Activated CD4-positive, alpha-beta T cell treated with anti-CD3 and anti-CD28 coated beads, Interleukin-2, amount 10 ng/mL, durations not matched to agents 24 days and 14 days (primary cell): ENCODE data around the gene FAM89B. TPM values are rescaled to one million over a fixed set of nuclear protein-coding genes. Genes with fewer than 3 reads are reported as not detected.
"Not testable (repeated sequence)": the region's sequence is repeated elsewhere in the genome, so short reads cannot be mapped to it uniquely, and the experiment has no call there.

ENCODE experiments used
- DNase-seq: peaks from one replicate; pipeline ENCODE4 v3.0.0; 2022
- H3K27ac Mint-ChIP-seq: one replicate; pipeline ENCODE4 v1.8.0; 2022; ENCODE audit warnings: mild to moderate bottlenecking, mixed read lengths
- H3K27me3 Mint-ChIP-seq: one replicate; pipeline ENCODE4 v1.8.0; 2022; ENCODE audit warnings: mixed read lengths
- H3K36me3 Mint-ChIP-seq: one replicate; pipeline ENCODE4 v1.8.0; 2022; ENCODE audit warnings: low read depth, mild to moderate bottlenecking, mixed read lengths
- H3K4me1 Mint-ChIP-seq: one replicate; pipeline ENCODE4 v1.8.0; 2021; ENCODE audit warnings: mixed read lengths
- H3K4me3 Mint-ChIP-seq: one replicate; pipeline ENCODE4 v1.8.0; 2022; ENCODE audit warnings: mild to moderate bottlenecking, moderate library complexity, mixed read lengths
- H3K9me3 Mint-ChIP-seq: one replicate; pipeline ENCODE4 v1.8.0; 2021; ENCODE audit warnings: mixed read lengths
- intact Hi-C: fragments of 100-400 bp; cut with micrococcal nuclease; formaldehyde crosslinking; loops from one replicate; pipeline ENCODE4 v1.15.1; 2023
- total RNA-seq: library from RNA; stranded (reverse); gene quantifications from 2 replicates; pipeline ENCODE4 v1.2.3, GENCODE V29; 2022

Gene FAM89B
- 39.1 and 42.4 TPM in 2 replicates for total RNA-seq

- Mint-ChIP-seq H3K4me1 (peaks cover 50% of the 10 kb centered on the region), H3K4me3 (peak within 1 kb of the TSS; percentile 97), H3K27me3 (no peaks in the 10 kb centered on the region), H3K36me3 (peaks cover 47% of the 10 kb centered on the region), H3K27ac (peak within 1 kb of the TSS; percentile 86), H3K9me3 (no peaks in the 10 kb centered on the region)
- intact Hi-C loops = loop anchor here (5.0 kb wide), 1 partner anchor 80 kb away; no protein-coding TSS in a partner anchor
- DNase-seq = peak; percentile 98
These were observed at the start of gene FAM89B for GRCh38 chr11:65572356-65573051. TSS of gene FAM89B (plus strand) at chr11:65572538. CDS start at chr11:65572670, 132 bp downstream.

DNA sequence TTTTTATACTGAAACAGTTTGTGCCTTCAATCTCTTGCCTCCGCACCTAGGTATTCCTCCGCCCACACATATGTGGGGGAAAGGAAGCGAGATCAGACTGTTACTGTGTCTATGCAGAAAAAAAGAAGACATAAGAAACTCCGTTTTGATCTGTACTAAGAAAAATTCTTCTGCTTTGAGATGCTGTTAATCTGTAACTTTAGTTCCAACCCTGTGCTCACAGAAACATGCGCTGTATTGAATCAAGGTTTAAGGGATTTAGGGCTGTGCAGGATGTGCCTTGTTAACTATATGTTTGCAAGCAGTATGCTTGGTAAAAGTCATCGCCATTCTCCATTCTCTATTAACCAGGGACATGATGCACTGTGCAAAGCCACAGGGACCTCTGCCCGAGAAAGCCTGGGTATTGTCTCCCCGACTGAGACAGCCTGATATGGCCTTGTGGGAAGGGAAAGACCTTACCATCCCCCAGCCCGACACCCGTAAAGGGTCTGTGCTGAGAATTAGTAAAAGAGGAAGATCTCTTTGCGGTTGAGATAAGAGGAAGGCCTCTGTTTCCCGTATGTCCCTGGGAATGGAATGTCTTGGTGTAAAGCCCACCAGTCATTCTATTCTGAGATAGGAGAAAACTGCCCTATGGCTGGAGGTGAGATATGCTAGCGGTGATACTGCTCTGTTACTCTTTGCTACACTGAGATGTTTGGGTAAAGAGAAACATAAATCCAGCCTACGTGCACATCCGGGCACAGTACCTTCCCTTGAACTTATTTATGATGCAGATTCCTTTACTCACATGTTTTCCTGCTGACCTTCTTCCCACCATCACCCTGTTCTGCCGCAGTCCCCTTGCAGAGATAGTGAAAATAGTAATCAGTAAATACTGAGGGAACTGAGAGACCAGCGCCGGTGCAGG lies 49.4 kb upstream of the FAM89B start:
- DNase-seq = peak; percentile 80
- Mint-ChIP-seq H3K36me3 (peaks cover 11% of the 10 kb centered on the region), H3K27ac (peak overlapping the region; percentile 93), H3K4me1 (peaks cover 46% of the 10 kb centered on the region), H3K4me3 (peak overlapping the region; percentile 75)
- H3K27me3 Mint-ChIP-seq, H3K9me3 Mint-ChIP-seq, intact Hi-C loops: not testable (repeated sequence)

GRCh38 chr11:65523631-65523968 lies 48.7 kb upstream of the FAM89B start:
- intact Hi-C loops, H3K27me3 Mint-ChIP-seq, DNase-seq, H3K9me3 Mint-ChIP-seq: not testable (repeated sequence)
- peaks cover 13% of the 10 kb centered on the region for H3K36me3 Mint-ChIP-seq
- peak overlapping the region; percentile 93 for H3K27ac Mint-ChIP-seq
- H3K4me3 Mint-ChIP-seq = peak overlapping the region; percentile 75
- H3K4me1 Mint-ChIP-seq = peaks cover 46% of the 10 kb centered on the region

DNA sequence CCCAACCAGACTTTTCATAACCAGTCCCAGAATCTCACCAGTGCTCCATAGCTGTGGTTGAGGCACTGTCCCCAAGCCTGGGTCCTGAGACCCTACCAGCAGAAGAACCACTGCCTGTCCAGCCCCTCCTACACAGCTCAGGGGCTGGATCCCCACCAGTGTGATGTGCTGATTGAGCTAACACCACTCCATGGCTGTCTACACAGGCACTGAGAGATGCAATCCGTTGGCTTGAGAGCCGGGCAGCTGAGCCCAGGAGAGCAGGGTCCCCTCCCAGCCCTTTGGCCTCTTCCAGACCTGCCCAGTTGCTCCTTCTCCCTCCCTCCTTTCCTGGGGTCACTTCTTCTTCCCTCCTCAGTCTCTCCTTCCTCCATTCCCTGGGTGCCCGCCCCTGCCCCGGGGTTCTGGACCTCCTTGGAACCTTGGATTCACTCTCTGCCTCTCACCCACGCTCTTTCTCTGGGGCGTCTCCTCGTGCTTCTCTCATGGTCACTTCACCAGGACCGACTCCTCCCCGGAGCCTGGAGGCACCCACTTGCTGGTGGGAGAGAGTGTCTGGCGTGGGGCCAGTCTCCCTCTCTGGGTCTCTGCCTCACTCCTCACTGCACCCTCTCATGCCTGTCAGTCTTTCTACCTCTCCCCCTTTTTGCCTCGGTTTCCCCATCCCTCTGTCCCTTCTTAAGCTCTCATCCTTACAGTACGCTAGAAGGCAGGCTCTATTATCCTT lies 48.2 kb upstream of the FAM89B start:
- Mint-ChIP-seq H3K9me3 (no peaks in the 10 kb centered on the region), H3K4me3 (peak overlapping the region; percentile 75), H3K36me3 (peaks cover 16% of the 10 kb centered on the region), H3K27me3 (no peaks in the 10 kb centered on the region), H3K27ac (peak overlapping the region; percentile 93), H3K4me1 (peaks cover 49% of the 10 kb centered on the region)
- intact Hi-C loops = loop anchor here (1.0 kb wide), 1 partner anchor 16 kb away; no protein-coding TSS in a partner anchor
- peak; percentile 72 for DNase-seq

DNA sequence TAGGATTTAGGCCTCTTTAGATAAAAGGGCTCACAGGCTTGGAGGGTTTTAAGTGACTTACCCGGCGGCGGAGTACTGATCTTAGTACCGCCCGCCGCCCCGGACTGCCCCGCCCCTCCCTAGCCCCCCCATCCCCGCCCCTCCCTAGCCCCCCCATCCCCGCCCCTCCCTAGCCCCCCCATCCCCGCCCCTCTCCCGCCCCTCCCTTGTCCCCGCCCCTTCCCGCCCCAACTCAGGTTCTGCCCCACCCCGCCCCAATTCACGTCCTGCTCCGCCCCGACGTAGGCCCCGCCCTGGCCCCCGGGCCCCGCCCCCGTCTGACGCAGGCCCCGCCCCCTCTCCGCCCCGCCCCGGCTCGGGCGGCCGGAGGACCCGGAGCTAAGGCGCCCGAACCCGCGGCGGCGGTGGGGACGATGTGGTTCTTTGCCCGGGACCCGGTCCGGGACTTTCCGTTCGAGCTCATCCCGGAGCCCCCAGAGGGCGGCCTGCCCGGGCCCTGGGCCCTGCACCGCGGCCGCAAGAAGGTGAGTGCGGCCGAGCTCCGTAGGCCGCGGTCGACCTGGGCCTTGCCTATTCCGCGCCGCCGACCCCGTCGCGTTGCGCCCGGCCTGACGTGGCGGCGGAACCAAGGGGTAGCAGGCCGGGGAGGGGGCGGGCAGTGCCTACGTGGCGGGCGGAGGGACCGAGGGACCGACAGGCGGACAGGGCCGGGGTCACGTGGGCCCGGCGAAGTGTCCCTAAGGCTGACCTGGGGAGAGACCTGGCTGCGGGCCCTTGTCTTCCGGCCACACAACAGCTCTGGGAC lies 47.4 kb upstream of the FAM89B start, which contains the start of gene SCYL1:
TSS of gene SCYL1 (plus strand) at position 343 of the 805 bp plus-strand sequence. CDS start at position 414, 71 bp downstream.
- no peaks in the 10 kb centered on the region for H3K9me3 Mint-ChIP-seq
- peak within 1 kb of the TSS; percentile 91 for H3K4me3 Mint-ChIP-seq
- peak; percentile 91 for DNase-seq
- peak within 1 kb of the TSS; percentile 93 for H3K27ac Mint-ChIP-seq
- intact Hi-C loops = loop anchor here (1.0 kb wide), 1 partner anchor 15 kb away; no protein-coding TSS in a partner anchor
- H3K4me1 Mint-ChIP-seq = peaks cover 52% of the 10 kb centered on the region
- H3K27me3 Mint-ChIP-seq = no peaks in the 10 kb centered on the region
- H3K36me3 Mint-ChIP-seq = peaks cover 18% of the 10 kb centered on the region

DNA sequence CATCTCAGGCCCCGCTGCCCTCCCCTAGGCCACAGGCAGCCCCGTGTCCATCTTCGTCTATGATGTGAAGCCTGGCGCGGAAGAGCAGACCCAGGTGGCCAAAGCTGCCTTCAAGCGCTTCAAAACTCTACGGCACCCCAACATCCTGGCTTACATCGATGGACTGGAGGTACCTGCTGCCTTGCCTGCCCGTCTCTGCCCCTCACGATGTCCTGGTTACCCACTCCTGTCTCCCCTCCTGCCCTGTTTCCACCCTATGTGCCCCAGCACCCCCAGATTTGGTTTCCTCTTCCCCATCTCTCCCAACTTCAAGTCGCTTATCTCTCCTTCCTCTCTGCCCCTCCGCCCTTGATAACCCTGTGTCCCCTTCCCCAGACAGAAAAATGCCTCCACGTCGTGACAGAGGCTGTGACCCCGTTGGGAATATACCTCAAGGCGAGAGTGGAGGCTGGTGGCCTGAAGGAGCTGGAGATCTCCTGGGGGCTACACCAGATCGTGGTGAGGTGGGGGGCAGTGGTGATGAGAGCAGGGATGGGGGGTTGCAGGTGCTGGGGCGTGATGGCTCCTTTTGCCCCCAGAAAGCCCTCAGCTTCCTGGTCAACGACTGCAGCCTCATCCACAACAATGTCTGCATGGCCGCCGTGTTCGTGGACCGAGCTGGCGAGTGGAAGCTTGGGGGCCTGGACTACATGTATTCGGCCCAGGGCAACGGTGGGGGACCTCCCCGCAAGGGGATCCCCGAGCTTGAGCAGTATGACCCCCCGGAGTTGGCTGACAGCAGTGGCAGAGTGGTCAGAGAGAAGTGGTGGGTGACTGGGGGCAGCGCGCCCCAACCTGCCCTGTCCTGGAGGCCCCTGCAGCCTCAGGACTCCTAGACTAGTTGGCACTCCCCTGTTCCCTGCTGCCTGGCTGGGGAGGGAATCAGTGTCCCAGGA lies 46.5 kb upstream of the FAM89B start:
- H3K36me3 Mint-ChIP-seq = peaks cover 24% of the 10 kb centered on the region
- intact Hi-C loops = no loop called here
- H3K4me1 Mint-ChIP-seq = peaks cover 56% of the 10 kb centered on the region
- peak overlapping the region; percentile 73 for H3K27ac Mint-ChIP-seq
- H3K27me3 Mint-ChIP-seq = no peaks in the 10 kb centered on the region
- no peaks in the 10 kb centered on the region for H3K9me3 Mint-ChIP-seq
- H3K4me3 Mint-ChIP-seq = peak overlapping the region; percentile 91
- peak; percentile 56 for DNase-seq

DNA sequence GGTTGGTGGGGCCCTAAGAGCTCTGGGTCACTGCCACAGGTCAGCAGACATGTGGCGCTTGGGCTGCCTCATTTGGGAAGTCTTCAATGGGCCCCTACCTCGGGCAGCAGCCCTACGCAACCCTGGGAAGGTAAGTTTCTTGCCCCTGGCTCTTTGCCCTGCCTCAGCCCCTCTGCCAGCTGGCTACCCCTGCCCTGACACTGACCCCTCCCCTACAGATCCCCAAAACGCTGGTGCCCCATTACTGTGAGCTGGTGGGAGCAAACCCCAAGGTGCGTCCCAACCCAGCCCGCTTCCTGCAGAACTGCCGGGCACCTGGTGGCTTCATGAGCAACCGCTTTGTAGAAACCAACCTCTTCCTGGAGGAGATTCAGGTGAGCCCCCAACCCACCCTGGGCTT lies 45.6 kb upstream of the FAM89B start:
- no peaks in the 10 kb centered on the region for H3K27me3 Mint-ChIP-seq
- peaks cover 30% of the 10 kb centered on the region for H3K36me3 Mint-ChIP-seq
- peak overlapping the region; percentile 81 for H3K27ac Mint-ChIP-seq
- H3K4me3 Mint-ChIP-seq = peak overlapping the region; percentile 91
- peaks cover 53% of the 10 kb centered on the region for H3K4me1 Mint-ChIP-seq
- intact Hi-C loops = no loop called here
- no peak for DNase-seq
- H3K9me3 Mint-ChIP-seq = no peaks in the 10 kb centered on the region

DNA sequence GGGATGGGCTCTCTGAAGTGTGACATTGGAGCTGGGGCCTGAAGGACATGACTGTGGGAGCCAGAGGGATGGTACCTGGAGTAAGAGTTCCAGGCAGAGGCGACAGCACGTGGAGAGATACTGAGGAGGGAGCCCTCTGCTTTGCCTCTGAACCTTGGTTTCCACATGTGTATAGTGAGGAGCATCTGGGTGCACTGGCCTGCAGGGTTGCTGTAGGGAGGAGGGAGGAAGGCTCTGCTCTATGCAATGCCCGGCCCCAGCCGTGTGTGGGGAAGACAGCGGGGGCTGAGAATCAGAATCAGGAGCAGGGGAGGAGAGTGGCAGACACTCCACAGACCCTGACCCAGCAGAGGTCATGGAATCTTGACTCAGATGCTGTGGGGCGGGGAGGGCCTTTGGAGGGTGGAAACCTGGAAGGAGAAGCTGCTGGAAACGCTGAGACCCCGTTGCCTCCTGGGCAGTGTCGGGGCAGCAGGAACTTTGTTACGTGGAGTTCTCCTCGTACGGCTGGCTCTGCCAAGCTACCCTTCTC lies 43.5 kb upstream of the FAM89B start:
- Mint-ChIP-seq H3K36me3 (peaks cover 39% of the 10 kb centered on the region), H3K27ac (peak overlapping the region; percentile 61), H3K9me3 (no peaks in the 10 kb centered on the region), H3K27me3 (no peaks in the 10 kb centered on the region), H3K4me1 (peaks cover 33% of the 10 kb centered on the region), H3K4me3 (no peak overlapping the region)
- intact Hi-C loops = no loop called here
- no peak for DNase-seq

DNA sequence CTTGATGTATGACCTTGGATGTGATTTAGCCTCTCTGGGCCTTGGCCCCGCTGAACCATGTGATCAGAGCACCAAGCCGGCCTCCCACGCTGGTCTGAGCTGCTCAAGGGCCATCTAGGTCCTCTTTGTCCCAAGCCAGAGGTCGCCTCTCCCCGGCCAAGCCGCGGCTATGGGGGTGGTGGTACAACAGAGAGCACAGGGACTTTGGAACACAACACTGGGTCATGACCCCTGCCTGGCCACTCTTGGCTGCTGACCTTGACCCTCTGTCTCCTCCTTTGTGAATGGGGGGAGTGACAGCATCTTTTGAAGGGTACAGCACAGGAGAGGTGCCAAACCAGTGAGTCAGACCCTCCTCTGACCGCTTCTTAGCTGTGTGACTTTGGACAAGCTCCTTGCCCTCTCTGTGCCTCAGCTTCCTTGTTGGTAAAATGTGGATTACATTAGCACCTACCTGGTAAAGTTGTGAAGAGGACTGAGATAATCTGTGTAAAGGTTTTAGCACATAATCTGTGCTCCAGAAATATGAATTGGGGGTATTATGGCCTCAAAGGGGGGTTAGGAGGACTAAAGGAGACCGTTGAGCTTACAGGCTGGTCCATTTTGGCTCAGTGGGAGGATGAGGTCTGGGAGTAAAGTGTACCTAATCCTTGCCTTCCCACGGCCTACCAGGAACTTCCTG lies 42.7 kb upstream of the FAM89B start:
- Mint-ChIP-seq H3K4me3 (no peak overlapping the region), H3K4me1 (peaks cover 26% of the 10 kb centered on the region), H3K27me3 (no peaks in the 10 kb centered on the region), H3K9me3 (no peaks in the 10 kb centered on the region), H3K27ac (no peak overlapping the region), H3K36me3 (peaks cover 43% of the 10 kb centered on the region)
- no peak for DNase-seq
- intact Hi-C loops = no loop called here

DNA sequence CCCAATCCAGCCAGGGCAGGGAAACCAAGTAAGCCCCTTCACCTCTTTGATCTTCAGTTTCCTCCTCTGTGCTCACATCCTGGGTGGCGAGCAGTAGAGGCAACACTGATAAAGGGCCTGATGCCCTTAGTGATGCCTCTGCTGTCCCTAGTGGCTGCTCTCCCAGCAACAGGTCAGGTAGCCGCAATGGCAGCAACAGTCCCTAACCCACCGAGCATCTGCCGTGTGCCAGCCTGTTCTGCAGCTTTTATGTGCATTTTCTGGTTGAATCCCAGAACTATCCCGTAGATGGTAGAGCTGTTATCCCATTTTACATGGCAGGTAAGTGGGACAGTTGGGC lies 42.2 kb upstream of the FAM89B start:
- Mint-ChIP-seq H3K27me3 (no peaks in the 10 kb centered on the region), H3K4me3 (no peak overlapping the region), H3K4me1 (peaks cover 26% of the 10 kb centered on the region), H3K27ac (no peak overlapping the region), H3K36me3 (peaks cover 44% of the 10 kb centered on the region), H3K9me3 (no peaks in the 10 kb centered on the region)
- intact Hi-C loops = no loop called here
- no peak for DNase-seq

DNA sequence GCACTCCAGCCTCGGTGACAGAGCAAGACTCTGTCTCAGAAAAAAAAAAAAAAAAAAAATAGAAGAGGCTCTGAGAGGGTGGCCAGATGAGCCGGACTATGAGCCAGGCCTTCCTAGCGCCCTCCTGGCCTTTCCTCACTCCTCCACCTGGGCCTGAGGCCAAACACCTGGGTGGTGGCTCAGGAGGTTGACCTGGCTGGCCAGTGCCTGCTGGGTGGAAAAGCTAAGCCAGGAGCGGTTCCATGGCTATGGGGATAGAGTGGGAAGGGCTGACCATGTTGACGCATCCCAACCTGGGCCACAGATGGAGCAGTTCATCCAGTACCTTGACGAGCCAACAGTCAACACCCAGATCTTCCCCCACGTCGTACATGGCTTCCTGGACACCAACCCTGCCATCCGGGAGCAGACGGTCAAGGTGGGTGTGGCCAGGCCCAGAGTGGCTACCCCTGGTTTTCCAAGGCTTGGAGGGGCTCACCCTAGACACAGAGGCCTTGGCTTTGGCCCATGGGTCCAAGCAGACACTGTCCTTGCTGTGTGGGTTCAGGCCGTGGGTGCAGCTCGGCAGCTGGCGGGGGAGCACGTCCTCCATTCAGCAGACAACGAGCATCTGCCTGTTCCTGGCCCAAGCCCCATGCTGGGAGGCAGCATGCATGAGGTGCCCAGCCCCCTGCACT lies 39.8 kb upstream of the FAM89B start:
- Mint-ChIP-seq H3K27me3 (no peaks in the 10 kb centered on the region), H3K36me3 (peaks cover 43% of the 10 kb centered on the region), H3K4me1 (peaks cover 12% of the 10 kb centered on the region), H3K9me3 (no peaks in the 10 kb centered on the region), H3K27ac (no peak overlapping the region), H3K4me3 (no peak overlapping the region)
- no peak for DNase-seq
- intact Hi-C loops = no loop called here
